Right atrium auricular region (tissue), 2 donors: ENCODE measurements around the gene PRDM2. TPM values are rescaled to one million over a fixed set of nuclear protein-coding genes. Genes with fewer than 3 reads are reported as not detected.

ENCODE experiments used
- DNase-seq: peaks from one replicate; pipeline ENCODE4 v3.0.0-alpha.2; 2019; ENCODE audit warnings: low spot score
- H3K27ac ChIP-seq, 2 donors: fragments of 200-600 bp; sonication (generic); 1 replicate in 1 of 2; 2 replicates in 1 of 2; pipeline ENCODE4 v1.5.1; 2016 to 2019
- H3K27me3 ChIP-seq, 2 donors: fragments of 200-600 bp; sonication (generic); one replicate each; pipeline versions ENCODE4 v1.5.1 to v1.6.0; 2017 to 2019
- H3K36me3 ChIP-seq: fragments of 200-600 bp; sonication (generic); one replicate; pipeline ENCODE4 v1.5.1; 2016
- H3K4me1 ChIP-seq, 2 donors: fragments of 200-600 bp; sonication (generic); one replicate each; pipeline versions ENCODE4 v1.5.1 to v1.6.0; 2017 to 2019
- H3K4me3 ChIP-seq, 2 donors: fragments of 200-600 bp; sonication (generic); 1 replicate in 1 of 2; 2 replicates in 1 of 2; pipeline ENCODE4 v1.5.1; 2017 to 2019; ENCODE audit warnings: mild to moderate bottlenecking in 1 of 2, moderate library complexity in 1 of 2
- H3K9me3 ChIP-seq, 2 donors: fragments of 200-600 bp; sonication (generic); one replicate each; pipeline ENCODE4 v1.5.1; 2019
- total RNA-seq, 2 donors: library from RNA; depleted of rRNA; stranded (reverse); fragments of >200 nt; gene quantifications; one replicate each; pipeline ENCODE4 v1.1.0, GENCODE V29; 2016
- TF ChIP-seq, protein P1 (sequence below), 2 donors: fragments of 200-600 bp; sonication (generic); IDR thresholded peaks; one replicate each; pipeline ENCODE4 v1.5.1; 2019; ENCODE audit warnings: antibody characterized with exemption in 2 of 2

Gene PRDM2
- total RNA-seq, 2 donors from 2014 or later = 20.5 to 22.8 TPM

DNA sequence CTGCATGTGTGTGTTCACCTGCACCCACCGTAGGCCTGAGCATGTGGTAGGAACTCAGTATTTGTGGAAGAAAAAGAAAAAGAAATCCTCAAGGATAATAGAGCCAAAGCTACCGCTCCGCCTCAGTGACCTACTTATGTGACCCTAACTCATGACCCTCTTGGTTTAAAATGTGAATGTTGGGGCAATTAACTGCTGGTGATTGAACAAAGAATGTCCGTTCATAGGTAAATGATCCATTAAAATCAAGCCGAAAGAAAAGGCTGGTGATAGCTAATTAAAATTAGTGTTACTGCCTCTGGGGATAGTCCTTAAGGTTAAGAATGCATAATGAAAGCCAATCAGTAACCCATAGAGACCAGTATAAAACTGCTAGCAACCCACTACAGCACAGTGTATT is 98.1 kb downstream of the PRDM2 start:
- DNase-seq = no peak
- Histone ChIP-seq H3K4me1 (peaks cover 0 to 25% of the 10 kb centered on the region in 2 donors), H3K36me3 (peaks cover 5% of the 10 kb centered on the region), H3K27ac (no peak overlapping the region), H3K9me3 (no peaks in the 10 kb centered on the region), H3K4me3 (no peak overlapping the region), H3K27me3 (no peaks in the 10 kb centered on the region)
- TF ChIP-seq, protein P1, sequence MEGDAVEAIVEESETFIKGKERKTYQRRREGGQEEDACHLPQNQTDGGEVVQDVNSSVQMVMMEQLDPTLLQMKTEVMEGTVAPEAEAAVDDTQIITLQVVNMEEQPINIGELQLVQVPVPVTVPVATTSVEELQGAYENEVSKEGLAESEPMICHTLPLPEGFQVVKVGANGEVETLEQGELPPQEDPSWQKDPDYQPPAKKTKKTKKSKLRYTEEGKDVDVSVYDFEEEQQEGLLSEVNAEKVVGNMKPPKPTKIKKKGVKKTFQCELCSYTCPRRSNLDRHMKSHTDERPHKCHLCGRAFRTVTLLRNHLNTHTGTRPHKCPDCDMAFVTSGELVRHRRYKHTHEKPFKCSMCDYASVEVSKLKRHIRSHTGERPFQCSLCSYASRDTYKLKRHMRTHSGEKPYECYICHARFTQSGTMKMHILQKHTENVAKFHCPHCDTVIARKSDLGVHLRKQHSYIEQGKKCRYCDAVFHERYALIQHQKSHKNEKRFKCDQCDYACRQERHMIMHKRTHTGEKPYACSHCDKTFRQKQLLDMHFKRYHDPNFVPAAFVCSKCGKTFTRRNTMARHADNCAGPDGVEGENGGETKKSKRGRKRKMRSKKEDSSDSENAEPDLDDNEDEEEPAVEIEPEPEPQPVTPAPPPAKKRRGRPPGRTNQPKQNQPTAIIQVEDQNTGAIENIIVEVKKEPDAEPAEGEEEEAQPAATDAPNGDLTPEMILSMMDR (IDR thresholded peaks at IDR 0.05) = no peak

DNA sequence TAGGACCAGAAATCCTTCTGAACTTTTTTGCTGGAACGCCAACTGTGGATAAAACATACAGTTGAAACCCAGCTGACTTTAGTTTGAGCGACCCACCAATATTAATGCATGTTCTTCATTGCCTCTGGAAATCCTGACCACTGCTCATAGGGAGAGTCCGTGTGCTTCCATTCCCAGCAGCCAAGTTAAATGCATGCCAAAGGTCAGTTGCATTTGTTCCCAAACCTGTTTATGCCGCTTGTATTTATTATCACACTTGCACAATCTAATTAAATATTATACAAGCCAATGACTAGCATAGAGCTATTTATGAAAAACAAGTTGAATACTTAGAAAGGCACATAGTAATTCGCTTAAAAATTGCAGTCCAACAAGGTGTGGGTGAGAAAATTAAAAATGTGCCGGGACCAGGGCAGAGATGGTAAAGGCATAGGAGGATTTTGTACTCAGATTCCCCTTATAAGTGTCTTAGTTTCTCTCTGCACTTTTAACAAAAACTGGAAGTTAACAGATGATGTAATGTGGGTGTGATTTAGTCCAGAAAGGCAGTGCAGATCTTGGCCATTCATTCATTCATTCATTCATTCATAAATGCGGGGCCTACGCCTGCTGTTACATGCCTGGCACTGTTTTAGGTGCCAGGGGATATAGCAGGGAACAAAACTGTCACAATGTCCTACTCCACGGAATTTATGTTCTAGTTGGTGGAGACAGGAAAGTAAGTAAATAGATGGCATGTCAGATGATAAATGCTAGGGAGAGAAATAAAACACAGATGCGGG is 99.7 kb downstream of the PRDM2 start:
- Histone ChIP-seq H3K27me3 (no peaks in the 10 kb centered on the region), H3K9me3 (no peaks in the 10 kb centered on the region), H3K27ac (no peak overlapping the region), H3K4me3 (no peak overlapping the region), H3K4me1 (peaks cover 0 to 16% of the 10 kb centered on the region in 2 donors), H3K36me3 (peaks cover under 1% of the 10 kb centered on the region)
- DNase-seq = no peak
- TF ChIP-seq, protein P1 (IDR thresholded peaks at IDR 0.05) = no peak

DNA sequence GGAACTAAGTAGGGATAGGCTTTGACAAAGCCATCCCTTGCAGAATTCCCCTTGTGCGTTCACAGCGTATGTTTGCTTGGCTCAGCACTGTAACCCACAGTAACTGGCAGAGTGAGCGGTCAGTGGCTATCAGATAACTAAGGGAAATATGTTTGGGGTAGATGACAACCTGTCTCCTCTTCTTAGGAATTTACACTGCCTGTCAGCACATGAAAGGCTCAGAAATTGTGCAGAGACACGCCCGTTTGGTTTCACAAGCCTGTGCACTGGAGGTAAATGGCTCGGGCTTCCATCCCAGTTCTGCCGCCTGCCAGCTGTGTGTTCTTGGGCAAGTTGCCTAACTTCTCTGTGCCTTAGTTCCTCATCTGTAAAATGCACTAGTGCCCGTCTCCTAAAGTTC is 101.2 kb downstream of the PRDM2 start:
- Histone ChIP-seq H3K9me3 (no peaks in the 10 kb centered on the region), H3K27ac (no peak overlapping the region), H3K4me3 (no peak overlapping the region), H3K4me1 (peaks cover 0 to 16% of the 10 kb centered on the region in 2 donors), H3K27me3 (no peaks in the 10 kb centered on the region), H3K36me3 (no peaks in the 10 kb centered on the region)
- TF ChIP-seq, protein P1 (IDR thresholded peaks at IDR 0.05) = no peak
- no peak for DNase-seq

DNA sequence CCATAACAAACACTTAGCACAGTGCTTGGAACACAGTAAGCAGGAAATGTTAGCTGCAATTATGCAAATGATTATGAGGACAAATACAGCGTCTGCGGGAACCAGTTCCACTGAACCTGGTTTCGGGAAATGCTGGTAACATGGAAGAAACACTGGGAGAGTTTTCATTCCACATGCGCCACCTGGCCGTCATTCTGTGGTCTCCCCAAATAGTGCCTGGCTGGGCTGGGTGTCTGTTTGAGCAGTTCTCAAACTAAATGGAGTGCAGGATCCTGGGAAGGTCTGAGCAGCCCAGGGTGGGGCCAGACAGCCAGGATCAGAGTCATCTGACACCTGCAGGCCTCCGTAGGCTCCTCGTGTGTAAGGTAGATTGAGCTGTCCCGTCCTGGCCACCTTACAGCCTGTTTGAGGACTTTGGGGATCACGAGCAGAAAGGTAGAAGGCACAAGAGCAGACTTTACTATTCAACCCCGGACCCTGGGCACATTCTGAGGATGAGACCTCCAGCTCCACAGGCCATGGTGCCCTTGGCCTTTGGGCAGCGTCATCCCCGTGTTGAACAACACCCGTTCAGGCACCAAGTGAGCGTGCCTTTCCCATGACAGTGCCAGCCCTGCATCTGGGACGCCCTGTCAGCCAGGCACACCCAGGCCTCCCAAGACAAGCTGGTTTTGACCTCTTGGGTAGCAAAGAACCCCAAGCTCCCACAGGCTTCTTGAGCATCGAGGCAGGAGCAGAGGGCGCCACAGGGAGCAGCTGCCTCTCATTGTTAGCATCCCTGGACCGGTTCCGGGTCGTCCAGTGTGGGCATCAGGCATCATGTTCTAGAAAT is 101.9 kb downstream of the PRDM2 start:
- Histone ChIP-seq H3K27ac (no peak overlapping the region), H3K4me3 (no peak overlapping the region), H3K27me3 (no peaks in the 10 kb centered on the region), H3K9me3 (no peaks in the 10 kb centered on the region), H3K36me3 (no peaks in the 10 kb centered on the region), H3K4me1 (peaks cover 0 to 16% of the 10 kb centered on the region in 2 donors)
- TF ChIP-seq, protein P1 (IDR thresholded peaks at IDR 0.05) = no peak
- no peak for DNase-seq

DNA sequence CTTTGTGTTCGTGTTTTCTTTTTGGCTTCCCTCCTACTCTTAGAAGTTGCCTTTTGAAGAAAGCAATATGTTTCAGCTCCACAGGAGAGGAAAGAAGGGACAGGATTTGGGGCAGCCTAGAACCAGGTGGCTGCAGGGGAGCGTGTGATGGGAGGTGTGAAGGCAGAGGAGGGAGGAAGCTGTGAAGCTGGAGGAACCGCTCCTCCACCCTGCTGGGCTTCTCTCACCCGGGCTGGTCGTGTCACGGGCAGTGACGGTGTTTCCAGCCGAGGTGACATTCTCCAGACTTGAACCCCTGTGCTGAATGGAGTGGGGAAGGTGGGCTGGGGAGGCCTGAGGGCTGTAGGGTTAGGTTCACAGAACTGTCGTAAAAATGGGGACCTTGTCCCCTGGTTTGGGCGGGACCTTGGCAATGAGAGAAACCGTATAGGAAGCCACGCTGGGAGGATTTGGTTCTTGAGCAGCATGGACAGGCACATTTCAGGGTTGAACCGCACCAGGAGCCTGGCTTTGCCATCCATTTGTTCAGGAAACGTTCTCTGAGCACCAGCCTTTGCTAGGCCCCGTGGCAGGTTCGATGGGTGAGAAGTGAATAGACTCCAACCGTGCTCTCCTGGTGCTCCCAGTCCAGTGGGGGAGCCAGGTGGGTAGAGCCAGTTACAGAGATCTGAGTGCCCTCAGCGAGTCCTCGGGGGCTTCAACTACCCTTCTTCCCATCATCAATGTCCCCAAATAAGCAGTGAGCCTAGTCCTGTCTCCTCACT is 103.0 kb downstream of the PRDM2 start:
- TF ChIP-seq, protein P1 (IDR thresholded peaks at IDR 0.05) = no peak
- no peak for DNase-seq
- no peaks in the 10 kb centered on the region for H3K36me3 ChIP-seq
- no peak overlapping the region for H3K27ac ChIP-seq
- no peak overlapping the region for H3K4me3 ChIP-seq
- H3K4me1 ChIP-seq = peaks cover 0 to 16% of the 10 kb centered on the region in 2 donors
- no peaks in the 10 kb centered on the region for H3K27me3 ChIP-seq
- no peaks in the 10 kb centered on the region for H3K9me3 ChIP-seq
